B cell (primary cell): ENCODE data around the gene GPR89B. TPM values are rescaled to one million over a fixed set of nuclear protein-coding genes. Genes with fewer than 3 reads are reported as not detected.

Experiments
- ATAC-seq: fragments of 200-7000 bp; cut with Tn5 transposase; one replicate; pipeline ENCODE4 v1.10.0; 2021; ENCODE audit warnings: low read depth, mild to moderate bottlenecking, moderate number of reproducible peaks, moderate library complexity
- CTCF ChIA-PET: fragments of 350-600 bp; sonication (Branson Sonifier 250); formaldehyde crosslinking; loops from one replicate; lab custom pipeline; 2021; ENCODE audit warnings: antibody characterized with exemption, inconsistent platforms; lab: Charles Lee
- POLR2A ChIA-PET: fragments of 350-600 bp; sonication (Branson Sonifier 250); formaldehyde crosslinking; loops from one replicate; lab custom pipeline; 2021; ENCODE audit warnings: antibody characterized with exemption; lab: Charles Lee
- DNase-seq: peaks from one replicate; pipeline ENCODE4 v3.0.0; 2013
- H2AFZ ChIP-seq: 2 replicates; pipeline ENCODE4 v1.6.1; 2012; ENCODE audit warnings: mild to moderate bottlenecking, low read depth, low read length; ENCODE audit not compliant: insufficient read depth, poor library complexity, severe bottlenecking
- H3K27ac ChIP-seq, 2 donors: 1 replicate in 1 of 2; 2 replicates in 1 of 2; pipeline ENCODE4 v1.5.1; 2012 to 2013; ENCODE audit warnings: low read length in 2 of 2, mild to moderate bottlenecking in 2 of 2, moderate library complexity in 1 of 2
- H3K27me3 ChIP-seq, 4 experiments: fragments of 200-600 bp in 1 of 4; sonication (generic) in 1 of 4; replicated peaks in 1 of 4; 1 replicate in 2 of 4; 2 replicates in 2 of 4; pipeline versions ENCODE4 v1.6.1 to v1.7.0; 2013 to 2016; ENCODE audit warnings: low read length in 3 of 4, mild to moderate bottlenecking in 2 of 4, mixed read lengths in 1 of 4, moderate library complexity in 1 of 4; ENCODE audit not compliant: insufficient read depth in 4 of 4, control insufficient read depth in 3 of 4; ENCODE audit errors: control extremely low read depth in 1 of 4
- H3K36me3 ChIP-seq, 2 experiments: replicated peaks in 1 of 2; 1 replicate in 1 of 2; 2 replicates in 1 of 2; pipeline versions ENCODE4 v1.6.1 to v1.7.1; 2013; ENCODE audit warnings: low read length in 1 of 2; ENCODE audit not compliant: insufficient read depth in 2 of 2, control insufficient read depth in 1 of 2; ENCODE audit errors: control extremely low read depth in 1 of 2, extremely low read depth in 1 of 2
- H3K4me1 ChIP-seq, 2 donors: fragments of 200-600 bp in 1 of 2; sonication (generic) in 1 of 2; 1 replicate in 1 of 2; 2 replicates in 1 of 2; pipeline versions ENCODE4 v1.5.1 to v1.6.1; 2013 to 2017; ENCODE audit warnings: low read length in 2 of 2; ENCODE audit not compliant: control insufficient read depth in 2 of 2, insufficient read depth in 2 of 2
- H3K4me2 ChIP-seq: replicated peaks from 2 replicates; pipeline ENCODE3; 2012; ENCODE audit warnings: mild to moderate bottlenecking, low read depth, low read length; ENCODE audit not compliant: poor library complexity, severe bottlenecking
- H3K4me3 ChIP-seq, 5 experiments: fragments of 200-600 bp in 1 of 5; sonication (generic) in 1 of 5; 1 replicate in 3 of 5; 2 replicates in 2 of 5; pipeline versions ENCODE4 v1.5.1 to v1.7.0; 2011 to 2016; ENCODE audit warnings: low read length in 4 of 5, mild to moderate bottlenecking in 4 of 5, low read depth in 2 of 5, control low read depth in 1 of 5, moderate library complexity in 1 of 5; ENCODE audit not compliant: insufficient read depth in 1 of 5; ENCODE audit errors: control extremely low read depth in 1 of 5, extremely low read depth in 1 of 5
- H3K79me2 ChIP-seq: fragments of 200-600 bp; sonication (generic); one replicate; pipeline ENCODE4 v1.6.0; 2016; ENCODE audit warnings: low read length; ENCODE audit not compliant: control insufficient read depth, insufficient read depth
- H3K9ac ChIP-seq: fragments of 200-600 bp; sonication (generic); 2 replicates; pipeline ENCODE4 v1.6.1; 2017; ENCODE audit warnings: mild to moderate bottlenecking, low read length, moderate library complexity
- H3K9me3 ChIP-seq, 3 donors: one replicate each; pipeline versions ENCODE4 v1.6.1 to v1.7.1; 2013; ENCODE audit warnings: low read length in 2 of 3; ENCODE audit not compliant: control insufficient read depth in 2 of 3, insufficient read depth in 1 of 3; ENCODE audit errors: control extremely low read depth in 1 of 3
- H4K20me1 ChIP-seq: 2 replicates; pipeline ENCODE4 v1.6.0; 2012; ENCODE audit warnings: mild to moderate bottlenecking, low read length; ENCODE audit not compliant: insufficient read depth, control insufficient read depth, poor library complexity, severe bottlenecking
- H3K27ac Mint-ChIP-seq: one replicate; pipeline ENCODE4 v1.8.0; 2021; ENCODE audit warnings: mixed read lengths
- H3K27me3 Mint-ChIP-seq: one replicate; pipeline ENCODE4 v1.8.0; 2021; ENCODE audit warnings: mixed read lengths
- H3K4me1 Mint-ChIP-seq: one replicate; pipeline ENCODE4 v1.8.0; 2021; ENCODE audit warnings: mixed read lengths
- H3K4me3 Mint-ChIP-seq: one replicate; pipeline ENCODE4 v1.8.0; 2021; ENCODE audit warnings: mixed read lengths
- H3K9me3 Mint-ChIP-seq: one replicate; pipeline ENCODE4 v1.8.0; 2022; ENCODE audit warnings: mixed read lengths; ENCODE audit not compliant: insufficient read depth
- EZH2 ChIP-seq: IDR thresholded peaks from 2 replicates; pipeline ENCODE4 v1.6.1; 2012; ENCODE audit warnings: borderline replicate concordance, low read depth, mild to moderate bottlenecking, moderate library complexity, low read length; ENCODE audit not compliant: insufficient read depth, poor library complexity, severe bottlenecking
- WGBS: methylation state at CpG from one replicate; pipeline ENCODE4 v1.1.5; 2013; ENCODE audit warnings: missing lambda C conversion rate; ENCODE audit not compliant: insufficient coverage; 5-methylcytosine and 5-hydroxymethylcytosine counted together
- intact Hi-C: fragments of 100-400 bp; cut with micrococcal nuclease; formaldehyde crosslinking; loops from one replicate; pipeline ENCODE4 v1.10.0; 2022
- polyA plus RNA-seq: library from polyadenylated mRNA; depleted of rRNA; stranded (reverse); fragments of >200 nt; gene quantifications from 2 replicates; pipeline ENCODE4 v1.2.3, GENCODE V29; 2012
- total RNA-seq, 2 donors: library from RNA; stranded (reverse); fragments of 120-200 nt in 1 of 2; gene quantifications; 1 replicate in 1 of 2; 2 replicates in 1 of 2; pipeline versions ENCODE4 v1.2.3 to v1.2.4, GENCODE V29; 2013 to 2022
- TF ChIP-seq, protein P1 (sequence below): fragments of 200-600 bp; IDR thresholded peaks from one replicate; pipeline ENCODE4 v1.8.0; 2022; ENCODE audit warnings: antibody characterized with exemption, mild to moderate bottlenecking

Gene GPR89B
- total and polyA plus RNA-seq, 2 donors (not counting 1 experiment from before 2014, with no cell fraction given), result 20.5 to 20.8 TPM

DNA sequence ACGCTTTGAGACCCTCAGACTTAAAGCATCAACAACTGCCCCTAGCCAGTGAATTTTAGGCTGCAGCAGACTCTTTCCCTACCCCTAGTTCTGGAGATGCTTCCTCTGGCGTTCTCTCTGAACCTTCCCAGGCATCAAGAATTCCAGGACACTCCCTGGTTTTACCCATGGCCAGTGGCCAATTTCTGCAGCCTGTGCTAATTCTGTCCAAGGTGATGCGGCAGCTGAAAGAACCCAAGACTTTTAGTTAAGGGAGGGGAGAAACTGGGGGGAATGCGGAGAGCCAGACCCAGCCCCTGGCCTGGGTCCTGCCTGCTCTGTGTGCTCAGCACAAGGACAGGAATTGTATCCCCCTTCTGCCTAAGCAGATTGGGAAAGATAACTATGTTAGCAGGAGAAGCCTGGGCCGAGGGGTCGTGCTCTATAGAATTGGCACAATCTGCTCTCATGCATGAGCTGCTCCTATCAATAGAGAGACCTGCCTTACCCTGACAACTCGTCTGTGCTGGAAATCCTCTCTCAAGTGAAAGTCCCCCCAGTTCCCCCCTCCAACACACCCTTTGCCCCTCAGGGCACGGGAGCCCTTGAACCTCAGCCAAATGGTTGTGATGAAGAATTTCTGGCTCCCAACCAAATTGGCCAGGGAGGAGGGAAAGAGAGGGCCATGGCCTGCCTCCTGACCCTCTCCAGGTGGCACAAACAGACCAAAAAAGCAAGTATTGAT lies 31.0 kb upstream of the GPR89B start:
- Histone ChIP-seq H3K4me1 (no peaks in the 10 kb centered on the region), H3K27ac (no peak overlapping the region), H3K27me3 (no peaks in the 10 kb centered on the region), H3K79me2 (no peaks in the 10 kb centered on the region), H3K4me3 (no peak overlapping the region), H3K36me3 (no peaks in the 10 kb centered on the region), H3K9me3 (no peaks in the 10 kb centered on the region), H3K9ac (no peak overlapping the region), H2AFZ (no peak overlapping the region), H4K20me1 (no peaks in the 10 kb centered on the region), H3K4me2 (no peak overlapping the region)
- Mint-ChIP-seq H3K9me3 (no peaks in the 10 kb centered on the region), H3K4me3 (no peak overlapping the region), H3K27ac (no peak overlapping the region), H3K27me3 (peaks cover 18% of the 10 kb centered on the region), H3K4me1 (no peaks in the 10 kb centered on the region)
- no peak for DNase-seq
- 84% methylated on average over 7 of the region's 8 CpGs for WGBS
- intact Hi-C loops, result no loop called here
- ChIA-PET CTCF (no interaction called here), POLR2A (no interaction called here)
- ATAC-seq, result no peak
- no peak for TF ChIP-seq EZH2
- TF ChIP-seq, protein P1, sequence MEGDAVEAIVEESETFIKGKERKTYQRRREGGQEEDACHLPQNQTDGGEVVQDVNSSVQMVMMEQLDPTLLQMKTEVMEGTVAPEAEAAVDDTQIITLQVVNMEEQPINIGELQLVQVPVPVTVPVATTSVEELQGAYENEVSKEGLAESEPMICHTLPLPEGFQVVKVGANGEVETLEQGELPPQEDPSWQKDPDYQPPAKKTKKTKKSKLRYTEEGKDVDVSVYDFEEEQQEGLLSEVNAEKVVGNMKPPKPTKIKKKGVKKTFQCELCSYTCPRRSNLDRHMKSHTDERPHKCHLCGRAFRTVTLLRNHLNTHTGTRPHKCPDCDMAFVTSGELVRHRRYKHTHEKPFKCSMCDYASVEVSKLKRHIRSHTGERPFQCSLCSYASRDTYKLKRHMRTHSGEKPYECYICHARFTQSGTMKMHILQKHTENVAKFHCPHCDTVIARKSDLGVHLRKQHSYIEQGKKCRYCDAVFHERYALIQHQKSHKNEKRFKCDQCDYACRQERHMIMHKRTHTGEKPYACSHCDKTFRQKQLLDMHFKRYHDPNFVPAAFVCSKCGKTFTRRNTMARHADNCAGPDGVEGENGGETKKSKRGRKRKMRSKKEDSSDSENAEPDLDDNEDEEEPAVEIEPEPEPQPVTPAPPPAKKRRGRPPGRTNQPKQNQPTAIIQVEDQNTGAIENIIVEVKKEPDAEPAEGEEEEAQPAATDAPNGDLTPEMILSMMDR, result no peak

DNA sequence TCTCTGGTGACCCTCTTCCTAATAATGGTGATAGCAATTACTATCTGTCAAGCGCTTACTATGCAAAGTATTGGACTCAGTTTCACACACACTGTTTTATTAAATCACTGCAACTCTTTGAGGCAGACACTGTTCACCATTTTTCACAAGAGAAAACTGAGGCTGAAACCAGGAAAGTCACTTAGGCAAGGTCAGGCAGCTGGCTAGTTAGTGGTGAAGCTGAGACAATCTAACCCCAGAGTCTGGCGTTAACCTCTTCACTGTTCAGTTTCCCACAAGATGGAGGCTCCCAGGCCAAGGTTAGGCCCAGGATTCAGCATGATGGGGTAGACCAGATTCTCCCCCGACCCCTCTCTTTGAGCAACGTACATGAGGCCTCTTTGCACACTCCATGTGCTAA lies 30.4 kb upstream of the GPR89B start:
- intact Hi-C loops, result no loop called here
- H3K4me3 ChIP-seq, result no peak overlapping the region

More for the DNA sequence above, 30.4 kb upstream of the GPR89B start:
- Histone ChIP-seq H3K4me1 (no peaks in the 10 kb centered on the region), H3K36me3 (no peaks in the 10 kb centered on the region), H2AFZ (no peak overlapping the region), H3K27ac (no peak overlapping the region), H3K9me3 (no peaks in the 10 kb centered on the region), H3K27me3 (no peaks in the 10 kb centered on the region), H4K20me1 (no peaks in the 10 kb centered on the region), H3K79me2 (no peaks in the 10 kb centered on the region), H3K4me2 (no peak overlapping the region), H3K9ac (no peak overlapping the region)
- TF ChIP-seq, protein P1, result no peak
- TF ChIP-seq EZH2, result no peak
- H3K4me3 Mint-ChIP-seq, result no peak overlapping the region
- H3K9me3 Mint-ChIP-seq, result no peaks in the 10 kb centered on the region
- ChIA-PET CTCF (no interaction called here), POLR2A (no interaction called here)
- WGBS, result 79% methylated on average over 3 of the region's 4 CpGs
- ATAC-seq (no peak), DNase-seq (no peak)
- no peak overlapping the region for H3K27ac Mint-ChIP-seq
- H3K4me1 Mint-ChIP-seq, result no peaks in the 10 kb centered on the region
- peaks cover 17% of the 10 kb centered on the region for H3K27me3 Mint-ChIP-seq
